MCF 10A (cell line): ENCODE data around the gene TMEM119. TPM values are rescaled to one million over a fixed set of nuclear protein-coding genes. Genes with fewer than 3 reads are reported as not detected.

Experiments
- BruUV-seq: library from RNA; stranded (reverse); fragments of 400-500 nt; replicated peaks from 2 replicates; lab custom pipeline; 2021; lab: Mats Ljungman, UMichigan
- CTCF ChIA-PET: fragments of 300-600 bp; sonication (Branson Sonifier 250); formaldehyde crosslinking; extraction: SDS; loops from one replicate; lab custom pipeline; 2021; ENCODE audit warnings: antibody characterized with exemption, inconsistent platforms; lab: Yijun Ruan, JAX
- POLR2A ChIA-PET: fragments of 300-600, 350-650 bp; sonication (Branson Sonifier 250); formaldehyde crosslinking; extraction: SDS; loops from one replicate; lab custom pipeline; 2020; ENCODE audit warnings: antibody characterized with exemption, inconsistent platforms; lab: Yijun Ruan, JAX
- DNase-seq: peaks from one replicate; pipeline ENCODE4 v3.0.0-alpha.2; 2018; ENCODE audit not compliant: unreplicated experiment
- H3K27ac Mint-ChIP-seq: one replicate; pipeline ENCODE4 v1.8.0; 2022; ENCODE audit warnings: mild to moderate bottlenecking, low read depth, mixed read lengths; ENCODE audit not compliant: unreplicated experiment
- H3K27me3 Mint-ChIP-seq: one replicate; pipeline ENCODE4 v1.8.0; 2022; ENCODE audit warnings: mixed read lengths; ENCODE audit not compliant: insufficient read depth, unreplicated experiment
- H3K36me3 Mint-ChIP-seq: one replicate; pipeline ENCODE4 v1.8.0; 2022; ENCODE audit warnings: mild to moderate bottlenecking, moderate library complexity, mixed read lengths; ENCODE audit not compliant: insufficient read depth, unreplicated experiment
- H3K4me1 Mint-ChIP-seq: one replicate; pipeline ENCODE4 v1.8.0; 2022; ENCODE audit warnings: mixed read lengths; ENCODE audit not compliant: insufficient read depth, unreplicated experiment
- H3K4me3 Mint-ChIP-seq: one replicate; pipeline ENCODE4 v1.8.0; 2022; ENCODE audit warnings: mild to moderate bottlenecking, moderate library complexity, mixed read lengths; ENCODE audit not compliant: unreplicated experiment
- H3K9me3 Mint-ChIP-seq: one replicate; pipeline ENCODE4 v1.8.0; 2022; ENCODE audit warnings: mixed read lengths; ENCODE audit not compliant: unreplicated experiment
- CTCF ChIP-seq: fragments of 200-600 bp; IDR thresholded peaks from one replicate; pipeline ENCODE4 v1.8.0; 2022; ENCODE audit warnings: antibody characterized with exemption, mild to moderate bottlenecking; ENCODE audit not compliant: unreplicated experiment
- intact Hi-C: fragments of 100-400 bp; cut with micrococcal nuclease; formaldehyde crosslinking; loops from 2 replicates; pipeline ENCODE4 v1.14.1; 2022
- microRNA-seq: library from miRNA; unstranded; fragments of <30 nt; microRNA quantifications from one replicate; pipeline ENCODE4 v1.2.0, GENCODE V29; 2022
- total RNA-seq: library from RNA; stranded (reverse); gene quantifications from 2 replicates; pipeline ENCODE4 v1.2.3, GENCODE V29; 2022

TMEM119 gene
- total RNA-seq, 1 experiment from 2014 or later = not detected

GRCh38 chr12:108543652-108544051 is 54.2 kb downstream of the TMEM119 start:
- ChIA-PET POLR2A (interaction anchor here (0.9 to 1.2 kb wide), 2 partner anchors 17 kb away, joined by 3 to 6 read pairs; partner anchors contain the start of gene SART3), CTCF (interaction anchor here (0.5 to 1.9 kb wide), 4 partner anchors 20 to 1343 kb away, joined by 3 to 9 read pairs (median 4); no protein-coding TSS in a partner anchor)
- no peak for DNase-seq
- H3K4me3 Mint-ChIP-seq = no peak overlapping the region
- H3K36me3 Mint-ChIP-seq = peaks cover 63% of the 10 kb centered on the region
- H3K27me3 Mint-ChIP-seq = no peaks in the 10 kb centered on the region
- peaks cover 8% of the 10 kb centered on the region for H3K4me1 Mint-ChIP-seq
- no peaks in the 10 kb centered on the region for H3K9me3 Mint-ChIP-seq
- no peak overlapping the region for H3K27ac Mint-ChIP-seq
- intact Hi-C loops = no loop called here
- no TSS peak for BruUV-seq
- no peak for TF ChIP-seq CTCF

- ChIA-PET POLR2A (interaction anchor here (1.0 kb wide), 1 partner anchor 20 kb away, joined by 4 read pairs; the partner anchor contains the start of gene ISCU), CTCF (interaction anchor here (0.6 kb wide), 1 partner anchor 565 kb away, joined by 4 read pairs; no protein-coding TSS in a partner anchor)
- TF ChIP-seq CTCF = no peak
- Mint-ChIP-seq H3K27me3 (no peaks in the 10 kb centered on the region), H3K4me1 (peaks cover 8% of the 10 kb centered on the region), H3K4me3 (no peak overlapping the region), H3K9me3 (no peaks in the 10 kb centered on the region), H3K27ac (no peak overlapping the region), H3K36me3 (peaks cover 65% of the 10 kb centered on the region)
- BruUV-seq = no TSS peak
- intact Hi-C loops = no loop called here
- DNase-seq = no peak
These were observed 55.6 kb downstream of the TMEM119 start for GRCh38 chr12:108542320-108542719.

Small RNA genes within 50 kb of the gene (microRNA-seq; reads per million reads assigned to microRNA genes)
- not detected for gene MIR4496

Other genes starting within 250 kb of the TMEM119 start
- gene FICD, start 82.8 kb downstream of the TMEM119 start, total RNA-seq = 14.3 and 15.2 TPM in 2 replicates
- 73.4 and 85.4 TPM in 2 replicates for gene SART3, start 36.9 kb downstream of the TMEM119 start, total RNA-seq
- gene ISCU, start 35.5 kb downstream of the TMEM119 start, total RNA-seq = 115 and 125 TPM in 2 replicates
- gene SELPLG, start 35.8 kb upstream of the TMEM119 start, total RNA-seq = 0.86 and 1.2 TPM in 2 replicates
- gene CORO1C, start 133.4 kb upstream of the TMEM119 start, total RNA-seq = 130 and 141 TPM in 2 replicates